ENCODE data around the gene TBX20.
"Not testable (repeated sequence)": the region's sequence is repeated elsewhere in the genome, so short reads cannot be mapped to it uniquely, and the experiment has no call there.

- not testable (repeated sequence) for TF ChIP-seq RNF2 (conservative IDR thresholded peaks at IDR 0.05; ENCODE audit: low read depth); TCF7L2 (IDR thresholded peaks at IDR 0.05; ENCODE audit: low read depth, low read length); IKZF1 (IDR thresholded peaks at IDR 0.05); REST (IDR thresholded peaks at IDR 0.05; ENCODE audit: borderline replicate concordance in 1 of 2, low read depth in 1 of 2, low read length in 2 of 2); ATF7 (IDR thresholded peaks at IDR 0.05); ATF7 (CRISPR knock-in tag; IDR thresholded peaks at IDR 0.05); ZNF326 (CRISPR knock-in tag; IDR thresholded peaks at IDR 0.05; ENCODE audit: borderline replicate concordance); NFE2L1 (CRISPR knock-in tag; IDR thresholded peaks at IDR 0.05; ENCODE audit: borderline replicate concordance); HNRNPH1 (optimal IDR thresholded peaks at IDR 0.05; ENCODE audit: low read depth, low read length); ZBTB20 (CRISPR knock-in tag; IDR thresholded peaks at IDR 0.05; ENCODE audit: borderline replicate concordance, low read depth); YY1 (IDR thresholded peaks at IDR 0.05; ENCODE audit: insufficient read depth, insufficient replicate concordance, low read depth, low read length); CENPBD1 (CRISPR knock-in tag; IDR thresholded peaks at IDR 0.05; ENCODE audit: borderline replicate concordance, low read depth); MBD4 (IDR thresholded peaks at IDR 0.05; ENCODE audit: borderline replicate concordance, low read length)
Observed at GRCh38 chr7:35204031-35204430, 49.9 kb downstream of the TBX20 start.
